Measurements from ENCODE around the gene ADAMTSL4.

GRCh38 chr1:150545486-150546032 lies 3.6 kb upstream of the ADAMTSL4 start:
- no peak for TF ChIP-seq CTCF (IDR thresholded peaks at IDR 0.05 in 4 of 5, conservative IDR thresholded peaks at IDR 0.05 in 1 of 5)
- TF ChIP-seq POLR2A (IDR thresholded peaks at IDR 0.05) = no peak

Measured in gastrocnemius medialis (tissue), 4 donors.